NOMO-1 treated with DMSO at 0.1 percent for 48 hours (cell line): ENCODE data around the gene COL27A1.

ENCODE experiments used
- DNase-seq: peaks from one replicate; lab custom pipeline; 2025; ENCODE audit not compliant: unreplicated experiment; lab: John Stamatoyannopoulos, UW

COL27A1 gene

DNA sequence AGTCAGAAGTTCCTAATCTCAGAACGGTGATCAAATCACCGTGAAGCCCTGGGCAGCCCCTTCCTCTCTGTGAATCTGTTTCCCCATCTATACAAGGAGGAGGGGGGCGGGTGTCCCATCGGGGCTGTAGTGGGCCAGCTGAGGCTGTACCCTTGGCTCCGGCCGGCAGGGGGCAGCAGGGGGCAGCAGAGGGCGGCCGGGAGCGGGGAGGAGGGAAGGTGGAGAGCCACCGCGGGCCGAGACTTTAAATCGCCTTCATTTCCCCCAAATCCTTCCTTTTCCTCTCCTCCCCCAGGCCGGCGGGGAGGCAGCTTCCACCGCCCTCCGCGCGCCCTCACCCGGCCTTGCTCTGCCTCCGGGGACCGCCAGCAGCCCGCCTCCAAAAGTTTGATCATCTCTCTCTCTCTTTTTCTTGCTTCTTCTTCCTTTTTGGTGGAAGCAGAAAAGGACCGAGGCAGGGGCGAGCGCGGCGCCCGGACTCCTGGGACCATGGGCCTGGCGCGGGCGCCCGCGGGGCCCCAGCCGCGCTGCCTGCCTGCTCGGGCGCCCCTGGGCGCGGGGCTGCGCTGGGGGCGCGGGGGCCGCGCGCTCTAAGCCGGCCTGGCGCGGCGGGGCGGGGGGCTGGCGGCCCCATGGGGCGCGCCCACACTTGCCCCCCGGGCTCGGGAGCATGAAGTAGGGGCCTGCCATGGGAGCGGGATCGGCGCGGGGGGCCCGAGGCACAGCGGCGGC is at the start of gene COL27A1:
TSS of gene COL27A1 (plus strand) at position 275 of the 732 bp plus-strand sequence. CDS start at position 689, 414 bp downstream.
- DNase-seq, result peak; percentile 74

DNA sequence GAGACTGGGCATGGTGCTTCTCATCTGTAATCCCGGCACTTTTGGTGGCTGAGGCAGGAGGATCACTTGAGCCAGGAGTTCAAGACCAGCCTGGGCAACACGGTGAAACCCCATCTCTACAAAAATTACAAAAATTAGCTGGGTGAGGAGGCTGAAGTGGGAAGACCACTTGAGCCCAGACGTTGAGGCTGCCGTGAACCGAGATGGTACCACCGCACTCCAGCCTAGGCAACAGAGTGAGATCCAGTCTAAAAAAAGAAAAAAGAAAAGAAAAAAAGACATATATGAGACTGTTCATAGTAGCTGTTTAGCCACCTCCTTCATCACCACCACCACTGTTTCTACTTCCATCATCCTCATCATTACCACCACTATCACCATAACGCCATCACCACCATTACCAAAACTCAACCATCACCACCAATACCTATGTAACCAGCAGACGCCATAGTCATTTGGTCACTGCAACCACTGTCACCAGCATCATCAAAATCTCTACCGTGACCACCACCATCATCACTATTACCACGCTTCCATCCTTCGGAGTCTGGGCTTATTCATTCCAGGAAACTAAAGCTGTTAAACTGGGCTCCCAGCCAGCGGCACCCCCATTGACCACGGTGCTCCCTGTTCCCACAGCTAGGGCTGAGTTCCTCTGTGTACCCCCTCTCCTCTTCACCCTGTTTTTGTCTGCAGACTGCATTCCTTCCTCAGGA is 47.9 kb upstream of the COL27A1 start:
- DNase-seq, result no peak

DNA sequence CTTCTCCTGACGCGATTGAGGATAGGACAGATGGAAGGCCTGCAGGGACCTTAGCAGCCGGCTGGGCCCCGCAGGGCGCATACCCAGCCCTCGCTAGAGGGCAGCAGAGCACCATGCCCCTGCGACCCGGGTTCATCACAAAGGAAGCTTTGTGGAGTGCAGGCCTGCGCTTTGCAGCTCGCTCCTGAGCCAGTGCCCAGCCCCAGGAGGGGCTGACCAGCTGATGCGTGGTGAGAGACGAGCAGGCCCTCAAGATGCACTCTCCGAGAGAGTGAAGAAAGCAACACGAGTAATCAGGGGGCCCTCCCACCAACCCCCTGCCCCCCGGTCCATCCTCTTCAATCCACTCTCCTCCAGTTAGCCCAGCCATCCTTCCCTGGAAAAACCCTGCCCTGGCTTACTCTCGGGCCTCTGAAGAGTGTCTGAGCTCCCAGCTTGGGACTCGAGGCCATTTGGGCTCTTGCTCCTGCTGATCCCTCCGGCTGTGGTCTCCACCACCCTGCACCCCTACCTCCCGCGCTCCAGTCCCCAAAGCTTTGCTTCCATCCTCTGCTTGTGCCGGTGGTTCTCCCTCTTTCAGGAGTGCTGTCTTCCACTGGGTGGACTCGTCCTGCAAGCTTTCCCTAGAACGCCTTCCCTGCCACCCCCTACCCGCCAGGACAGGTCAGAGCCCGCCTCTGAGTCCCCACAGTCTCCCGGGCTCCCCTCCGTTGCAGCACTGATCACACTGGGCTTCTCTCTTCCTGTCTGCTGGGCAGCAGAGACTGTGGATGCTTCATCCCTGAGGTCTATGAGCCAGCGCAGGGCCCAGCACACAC is 47.1 kb upstream of the COL27A1 start:
- peak; percentile 56 for DNase-seq

DNA sequence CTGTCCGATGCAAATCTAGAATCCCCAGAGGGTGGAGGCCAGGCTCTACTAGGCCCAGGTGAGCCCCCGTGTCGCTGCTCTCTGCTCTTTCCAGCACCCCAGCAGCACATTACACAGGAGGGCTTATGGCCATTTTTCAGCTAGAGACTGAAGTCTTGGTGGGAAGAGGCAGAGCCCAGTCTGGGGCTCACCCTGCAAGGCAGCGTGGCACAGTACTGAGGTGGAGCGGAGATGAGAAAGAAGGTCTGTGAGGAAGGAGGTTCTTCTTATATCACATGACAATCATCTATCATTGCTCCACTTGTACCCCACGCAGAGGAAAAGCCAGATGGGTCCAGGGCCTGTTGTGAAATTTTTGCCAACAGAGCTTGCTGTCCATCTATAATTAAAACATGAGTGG is 46.2 kb upstream of the COL27A1 start:
- no peak for DNase-seq

DNA sequence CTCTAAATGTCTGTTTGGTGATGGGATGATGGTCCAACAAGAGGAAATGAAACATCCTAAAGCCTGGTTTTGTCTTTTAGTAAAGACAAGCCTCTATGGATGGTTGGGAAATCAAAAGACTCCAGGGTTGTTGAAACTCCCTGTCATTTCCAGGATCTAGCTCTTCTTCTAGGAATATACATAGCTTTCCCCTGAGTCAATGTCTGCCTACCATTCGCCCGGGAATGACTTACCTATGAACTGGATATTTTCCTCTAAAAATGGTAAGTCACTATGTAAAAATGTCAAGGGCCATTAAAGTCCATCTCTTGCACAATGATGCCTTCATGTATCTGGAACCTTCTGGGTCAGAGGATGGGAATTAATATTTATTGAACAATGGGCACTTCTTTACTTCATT is 45.2 kb upstream of the COL27A1 start:
- DNase-seq, result no peak

DNA sequence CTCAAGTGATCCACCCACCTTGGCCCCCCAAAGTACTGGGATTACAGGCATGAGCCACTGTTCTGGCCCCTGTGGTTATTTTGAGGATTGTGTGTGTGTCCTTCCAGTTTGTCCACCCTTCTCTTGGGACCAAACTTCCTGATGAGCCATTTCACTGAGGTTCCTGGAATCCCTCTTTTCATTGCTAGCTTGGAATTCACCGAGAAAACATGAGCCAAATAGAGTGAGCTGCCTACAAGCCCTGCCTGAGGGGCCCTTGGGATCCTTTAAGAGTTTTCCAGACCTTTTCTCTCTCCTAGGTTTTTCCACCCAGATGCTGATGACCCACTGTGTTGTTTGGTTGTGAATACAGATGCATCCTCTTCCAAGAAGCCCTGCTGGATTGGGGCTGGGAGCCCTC is 43.0 kb upstream of the COL27A1 start:
- no peak for DNase-seq

DNA sequence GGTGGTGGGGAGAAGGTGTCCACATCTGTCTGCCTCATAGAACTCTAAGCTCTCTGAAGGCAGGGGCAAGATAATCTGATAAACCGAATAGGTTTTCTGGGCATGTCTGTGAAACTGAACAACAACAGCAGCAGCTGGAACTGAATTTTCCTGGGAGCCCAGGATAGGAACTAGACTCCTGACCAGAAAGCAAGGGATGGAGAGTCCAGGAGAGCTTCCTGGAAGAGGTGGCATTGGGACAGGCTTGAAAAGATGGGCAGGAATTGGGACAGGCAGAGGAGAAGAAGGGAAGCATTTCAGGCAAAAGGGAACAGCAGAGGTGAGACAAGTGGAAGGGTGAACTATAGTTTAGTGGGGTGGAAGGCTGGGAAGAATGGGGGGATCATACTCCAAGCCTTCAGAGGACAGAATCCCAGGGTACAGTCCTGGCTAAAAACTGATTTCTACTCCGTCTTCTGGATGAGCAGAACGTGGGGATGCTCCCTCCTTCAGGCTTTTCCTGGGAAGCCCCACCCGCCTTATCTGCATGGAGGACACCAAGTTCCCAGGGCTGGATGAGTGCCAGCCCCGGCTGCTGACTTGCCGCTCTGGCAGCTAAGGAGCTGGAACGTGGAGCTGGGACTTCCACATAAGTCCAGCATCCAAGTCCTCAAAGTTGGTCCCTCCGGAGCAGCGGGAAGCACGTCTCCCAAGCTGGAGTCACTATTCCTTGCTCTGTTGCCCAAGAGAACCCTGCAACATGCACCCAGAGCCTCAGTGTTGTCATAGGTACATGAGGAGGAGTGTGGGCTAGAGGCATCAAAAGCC is 42.4 kb upstream of the COL27A1 start:
- no peak for DNase-seq

DNA sequence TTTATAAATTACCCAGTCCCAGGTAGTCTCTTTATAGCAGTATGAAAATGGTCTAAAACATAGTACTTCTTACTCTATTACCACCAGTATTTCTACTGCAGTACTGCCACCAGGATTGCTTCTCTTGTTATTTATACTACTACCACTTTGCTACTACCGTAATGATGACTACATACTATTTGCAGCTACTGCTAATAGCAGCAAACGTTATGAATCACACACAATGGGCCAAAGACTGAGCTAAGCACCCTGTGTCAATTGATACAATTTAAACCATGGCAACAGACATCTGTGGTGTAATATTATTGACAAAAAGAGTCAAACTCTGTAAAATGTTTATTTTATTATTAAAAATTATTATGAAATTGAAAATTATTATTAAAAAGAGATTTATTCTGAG is 41.0 kb upstream of the COL27A1 start:
- DNase-seq, result no peak

DNA sequence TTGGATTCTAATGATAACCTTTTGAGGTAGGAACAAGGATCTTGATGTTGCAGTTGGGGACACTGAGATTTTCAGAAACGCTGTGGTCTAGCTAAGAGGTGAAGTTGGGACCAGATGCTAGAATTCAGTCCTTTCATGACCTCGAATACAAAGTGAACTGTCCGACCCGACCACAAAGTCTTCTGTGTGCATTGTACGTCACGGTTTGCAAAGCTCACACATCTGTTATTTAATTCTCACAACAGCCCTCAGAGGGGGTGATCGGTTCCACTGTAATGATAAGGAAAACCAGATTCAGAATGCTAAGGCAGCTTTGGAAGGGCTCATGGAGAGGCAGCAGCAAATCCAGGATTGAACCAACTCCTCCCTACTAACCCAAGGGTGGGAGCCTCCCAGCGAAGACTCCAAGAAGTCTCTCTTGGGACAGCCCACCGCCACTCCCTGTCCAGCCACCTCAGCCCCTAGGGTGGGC is 39.6 kb upstream of the COL27A1 start:
- DNase-seq, result no peak

DNA sequence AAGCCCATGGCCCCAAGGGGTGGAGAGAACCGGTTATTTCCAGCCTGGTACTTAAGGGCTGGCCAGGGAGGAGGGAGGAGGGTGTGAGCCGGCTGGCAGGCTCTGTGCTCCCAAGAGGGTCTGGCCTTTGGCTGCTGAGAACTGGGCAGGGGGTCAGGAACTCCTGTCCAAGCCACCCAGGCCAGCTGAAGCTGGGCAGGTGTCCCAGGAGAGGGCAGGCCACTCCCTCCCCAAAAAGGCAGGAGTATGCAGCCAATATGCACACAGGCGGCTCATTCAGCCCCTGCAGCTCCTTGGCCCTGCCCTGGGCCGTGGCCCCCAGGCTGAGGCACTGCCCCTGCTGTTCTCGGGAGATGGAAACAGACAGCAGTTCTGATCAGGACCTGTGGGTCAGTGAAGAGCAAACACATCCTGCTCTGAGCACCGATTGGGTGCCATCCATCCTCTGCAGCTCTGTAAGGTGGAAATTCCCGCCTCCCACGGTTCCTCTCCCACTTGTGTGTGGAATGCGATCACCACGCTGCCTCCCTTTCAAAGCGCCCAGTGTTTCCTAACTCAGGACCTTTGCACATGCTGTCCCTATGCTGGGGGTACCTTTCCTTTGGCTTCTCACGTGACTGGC is 39.1 kb upstream of the COL27A1 start:
- DNase-seq, result no peak

DNA sequence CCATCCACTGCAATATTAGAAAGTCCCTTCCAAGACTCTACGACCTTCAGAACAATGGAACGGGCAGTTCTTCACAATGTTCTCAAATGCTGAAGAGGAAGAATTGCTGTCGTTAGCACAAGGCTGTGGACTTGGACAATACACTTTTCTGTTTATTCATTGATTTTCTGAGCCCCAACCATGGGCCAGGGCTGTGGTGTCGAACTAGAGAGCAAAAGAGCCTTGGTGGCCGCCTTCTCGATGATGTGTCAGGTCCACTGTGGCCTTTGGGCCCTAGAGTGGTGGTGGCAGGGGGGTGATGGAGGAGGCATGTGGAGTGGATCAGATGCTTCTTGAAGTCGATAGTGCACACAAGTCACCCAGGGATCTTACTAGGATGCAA is 37.7 kb upstream of the COL27A1 start:
- DNase-seq, result no peak

DNA sequence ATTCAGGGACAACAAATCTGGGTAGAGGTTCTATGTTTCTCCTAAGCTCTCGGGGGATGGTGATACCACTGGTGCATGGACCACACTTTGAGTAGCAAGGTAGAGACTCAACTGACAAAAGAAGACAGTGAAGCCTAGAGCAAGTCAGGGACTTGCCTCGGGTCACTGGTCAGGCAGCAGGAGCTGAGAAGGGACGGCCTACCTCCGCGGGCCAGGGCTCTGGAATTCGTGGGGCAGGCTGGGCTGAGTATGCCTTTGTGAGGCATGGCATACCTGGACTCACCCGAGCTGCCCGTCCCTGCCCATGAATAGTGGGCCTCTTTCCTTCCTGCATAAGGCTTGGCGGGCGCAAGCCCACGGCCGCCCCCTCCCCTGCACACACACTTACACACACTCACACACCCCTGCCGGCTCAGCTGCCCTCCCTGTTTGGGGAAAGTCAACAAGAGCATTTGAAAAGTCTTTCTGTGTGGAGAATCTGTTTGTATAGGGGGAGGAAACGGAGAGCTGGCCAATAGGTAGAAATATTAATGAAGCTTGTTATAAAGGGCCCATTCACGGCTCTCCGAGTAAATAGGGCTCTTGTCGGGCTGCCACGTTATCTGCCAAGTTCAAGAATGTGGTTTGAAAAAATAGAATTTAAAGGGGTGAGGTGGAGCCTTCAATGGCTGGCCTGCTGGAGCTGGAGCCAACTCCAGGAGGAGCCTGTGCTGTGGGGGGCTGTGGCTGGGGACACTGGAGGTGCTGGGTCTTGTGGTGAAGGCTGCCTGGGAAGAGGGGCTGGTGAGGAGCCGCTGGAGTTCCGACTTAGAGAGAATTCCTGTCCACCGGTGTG is 37.1 kb upstream of the COL27A1 start:
- DNase-seq, result no peak

DNA sequence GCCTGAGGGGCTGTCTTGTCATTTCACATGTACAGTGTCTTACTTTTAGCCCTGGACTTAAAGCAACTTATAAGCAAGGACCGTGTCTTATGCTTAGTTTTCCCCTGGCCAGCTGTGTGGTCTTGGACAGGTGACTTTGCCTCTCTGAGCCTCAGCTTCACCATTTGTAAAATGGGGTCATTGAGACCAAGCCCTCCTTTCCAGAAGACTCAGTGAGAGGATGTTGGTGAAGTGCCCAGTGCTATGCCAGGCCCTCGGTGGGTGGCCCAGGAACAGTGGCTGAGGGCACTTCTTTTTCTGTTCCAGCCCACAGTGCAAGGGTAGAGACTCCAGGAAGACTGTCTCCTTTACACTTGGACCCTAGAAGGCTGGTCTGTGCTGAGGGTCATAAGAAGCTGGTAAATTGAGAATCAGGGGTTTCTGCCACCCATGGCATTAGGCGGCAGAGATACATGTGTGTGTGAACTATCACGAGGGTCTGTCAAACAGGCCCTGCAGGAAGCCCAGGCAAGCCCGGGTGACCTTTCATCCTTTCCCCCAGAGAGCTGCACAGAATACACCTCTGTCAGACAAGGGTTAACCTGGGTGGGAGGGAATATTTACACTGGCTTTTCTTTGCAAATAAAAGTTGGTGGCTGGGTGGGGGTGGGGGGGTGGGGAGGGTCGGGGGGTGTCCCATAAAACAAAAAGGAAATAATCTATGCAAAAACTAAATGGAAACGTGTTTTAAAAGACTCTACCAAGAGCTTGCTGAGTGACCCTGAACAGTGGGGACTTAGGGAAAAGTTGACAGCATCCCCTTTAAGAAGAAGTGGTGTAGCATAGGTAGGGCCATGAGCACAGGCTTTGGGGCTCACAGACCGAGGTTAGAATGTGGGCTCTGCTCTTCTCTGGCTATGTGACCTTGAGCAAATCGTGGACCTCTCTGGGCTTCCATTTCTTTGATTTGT is 35.8 kb upstream of the COL27A1 start:
- no peak for DNase-seq

DNA sequence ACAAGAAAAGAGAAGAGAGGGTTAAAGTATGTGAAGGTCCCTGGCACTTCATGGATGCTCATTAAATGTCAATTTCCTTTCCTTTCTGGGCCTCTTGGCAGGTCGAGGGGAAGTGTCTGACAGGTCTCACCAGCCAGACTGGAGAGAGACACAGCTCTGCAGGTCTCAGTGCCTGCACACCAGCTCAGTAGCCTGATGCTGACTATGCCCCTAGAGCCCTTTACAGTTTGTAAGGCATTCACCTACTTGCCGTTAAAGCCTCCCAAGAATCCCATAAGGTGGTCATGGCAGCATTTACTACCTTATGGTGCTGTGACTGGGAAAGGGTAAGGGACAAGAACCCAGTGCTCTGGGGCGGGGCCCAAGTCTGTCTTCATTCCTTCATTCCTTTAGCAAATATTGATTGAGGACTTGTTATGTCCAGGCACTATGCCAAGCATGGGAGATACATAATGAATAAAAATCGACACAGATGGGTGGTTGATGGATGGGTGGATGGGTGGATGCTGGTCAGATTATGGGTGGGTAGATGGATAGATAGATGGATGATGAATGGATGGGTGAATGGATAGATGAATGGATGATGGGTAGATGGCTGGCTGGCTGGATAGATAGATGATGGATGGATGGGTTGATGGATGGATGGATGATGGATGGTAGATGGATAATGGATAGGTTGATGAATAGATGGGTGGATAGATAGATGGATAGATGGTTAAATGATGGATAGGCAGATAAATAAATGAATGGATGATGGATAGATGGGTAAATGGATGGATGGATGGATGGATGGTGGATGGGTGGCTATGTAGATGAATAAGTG is 34.9 kb upstream of the COL27A1 start:
- DNase-seq, result no peak

DNA sequence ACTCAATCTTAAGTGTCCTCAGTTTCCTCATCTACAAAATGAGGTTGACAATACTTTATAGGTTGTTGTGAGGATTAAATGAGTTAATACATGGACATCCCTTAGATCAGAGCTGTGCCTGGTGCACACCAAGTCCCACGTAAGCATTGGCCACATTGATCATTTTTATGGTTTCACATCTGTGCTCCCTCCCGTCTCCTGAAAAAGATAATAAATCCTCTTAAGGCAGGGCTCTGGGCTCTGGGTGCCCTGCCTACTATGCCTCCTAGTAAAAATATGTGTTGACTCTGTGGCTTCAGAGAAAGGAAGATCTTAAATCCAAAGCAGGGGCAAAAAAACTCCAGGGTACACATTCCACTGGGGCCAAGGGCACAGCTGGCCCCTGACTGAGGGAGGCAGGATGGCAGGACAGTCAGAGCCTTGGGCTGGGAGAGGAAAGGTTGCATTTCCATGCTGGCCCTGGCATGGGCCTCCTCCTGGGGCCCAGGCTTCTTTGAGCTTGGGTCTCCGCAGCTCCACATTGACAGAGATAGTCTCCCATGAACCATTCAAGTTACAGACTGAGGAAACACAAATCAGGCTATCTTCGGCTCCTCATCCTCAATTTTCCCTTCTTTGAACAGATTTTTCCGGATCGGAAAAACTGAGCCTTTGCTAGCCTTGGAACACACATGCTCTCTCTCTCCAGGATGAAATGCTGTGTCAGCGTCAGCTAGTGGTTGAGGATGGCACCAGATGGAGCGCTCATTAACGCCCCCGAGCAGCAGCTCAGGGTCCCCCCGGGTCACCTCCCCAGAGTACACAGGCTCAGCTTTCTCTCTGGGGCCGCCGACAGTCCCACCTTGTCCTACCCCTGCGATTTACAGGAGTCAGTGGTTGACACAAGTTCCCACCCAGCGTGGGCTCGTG is 33.9 kb upstream of the COL27A1 start:
- no peak for DNase-seq
